Measurements from ENCODE around the gene PDE1C.

GRCh38 chr7:31955641-31956040, 114.6 kb downstream of the PDE1C start:
- TF ChIP-seq, protein P1, sequence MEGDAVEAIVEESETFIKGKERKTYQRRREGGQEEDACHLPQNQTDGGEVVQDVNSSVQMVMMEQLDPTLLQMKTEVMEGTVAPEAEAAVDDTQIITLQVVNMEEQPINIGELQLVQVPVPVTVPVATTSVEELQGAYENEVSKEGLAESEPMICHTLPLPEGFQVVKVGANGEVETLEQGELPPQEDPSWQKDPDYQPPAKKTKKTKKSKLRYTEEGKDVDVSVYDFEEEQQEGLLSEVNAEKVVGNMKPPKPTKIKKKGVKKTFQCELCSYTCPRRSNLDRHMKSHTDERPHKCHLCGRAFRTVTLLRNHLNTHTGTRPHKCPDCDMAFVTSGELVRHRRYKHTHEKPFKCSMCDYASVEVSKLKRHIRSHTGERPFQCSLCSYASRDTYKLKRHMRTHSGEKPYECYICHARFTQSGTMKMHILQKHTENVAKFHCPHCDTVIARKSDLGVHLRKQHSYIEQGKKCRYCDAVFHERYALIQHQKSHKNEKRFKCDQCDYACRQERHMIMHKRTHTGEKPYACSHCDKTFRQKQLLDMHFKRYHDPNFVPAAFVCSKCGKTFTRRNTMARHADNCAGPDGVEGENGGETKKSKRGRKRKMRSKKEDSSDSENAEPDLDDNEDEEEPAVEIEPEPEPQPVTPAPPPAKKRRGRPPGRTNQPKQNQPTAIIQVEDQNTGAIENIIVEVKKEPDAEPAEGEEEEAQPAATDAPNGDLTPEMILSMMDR (IDR thresholded peaks at IDR 0.05), result no peak
- no peak for TF ChIP-seq POLR2A (IDR thresholded peaks at IDR 0.05)
